SU-DHL-6 (cell line): ENCODE results near the gene FAM237A.

Experiments
- CTCF ChIP-seq: fragments of 200-600 bp; sonication (generic); IDR thresholded peaks from one replicate; pipeline ENCODE4 v1.5.1; 2017; ENCODE audit warnings: antibody characterized with exemption, mild to moderate bottlenecking, low read length, moderate library complexity; ENCODE audit not compliant: insufficient read depth, poor library complexity, severe bottlenecking
- EZH2phosphoT487 ChIP-seq: fragments of 200-600 bp; sonication (generic), shearing (Covaris generic); conservative IDR thresholded peaks from 2 replicates; pipeline ENCODE4 v1.6.1; 2018; ENCODE audit warnings: mild to moderate bottlenecking, antibody characterized with exemption, low read length, moderate library complexity, mixed read lengths

DNA sequence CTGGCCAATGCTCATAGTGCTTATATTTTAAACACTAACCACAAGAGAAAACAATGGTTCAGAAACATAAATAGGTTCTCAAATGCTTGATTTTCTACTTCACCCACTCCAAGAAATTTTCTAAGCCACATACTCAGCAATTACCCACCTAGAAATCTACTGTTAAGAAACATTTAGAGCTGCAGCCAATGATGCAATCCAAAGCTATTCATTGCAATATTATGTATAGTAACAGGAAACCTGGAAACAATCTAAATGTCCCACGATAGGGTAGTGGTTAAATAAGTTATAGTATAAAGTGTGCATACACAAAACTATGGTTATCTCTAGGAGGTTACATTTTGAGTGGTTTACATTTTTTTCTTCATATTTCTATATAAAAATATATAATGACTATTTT is 5.7 kb downstream of the FAM237A start:
- no peak for TF ChIP-seq CTCF
- no peak for TF ChIP-seq EZH2phosphoT487
